ENCODE results near the gene C9orf43. TPM values are rescaled to one million over a fixed set of nuclear protein-coding genes. Genes with fewer than 3 reads are reported as not detected.

The C9orf43 gene
- total RNA-seq, 1 experiment from 2014 or later: 0.28 TPM

DNA sequence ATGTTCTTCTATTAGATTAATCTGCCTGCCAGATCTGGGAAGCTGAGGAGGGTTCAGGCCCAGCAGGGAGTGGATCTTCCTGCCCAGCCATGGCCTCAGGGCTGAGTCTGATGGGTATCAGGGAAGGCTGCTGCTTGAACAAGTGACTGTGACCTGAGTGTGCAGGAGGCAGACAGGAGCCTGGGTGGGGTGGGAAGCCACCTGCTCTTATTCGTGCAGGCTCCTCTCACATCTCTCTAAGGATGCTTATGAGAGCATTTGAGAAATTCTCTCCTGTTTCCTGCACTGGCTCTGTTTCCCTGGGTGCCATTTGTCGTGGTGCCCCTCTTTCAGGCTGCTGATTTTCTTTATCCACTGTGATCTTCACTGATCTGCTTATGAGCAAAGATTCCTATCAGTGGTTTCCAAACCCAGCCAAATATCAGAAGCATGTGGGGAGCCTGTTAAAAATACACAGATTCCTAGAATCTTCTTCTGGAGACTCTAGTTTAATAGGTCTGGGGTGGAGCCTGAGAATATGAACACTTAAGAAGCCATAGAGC is 55.1 kb downstream of the C9orf43 start:
- peaks cover 40% of the 10 kb centered on the region for H3K27me3 Mint-ChIP-seq (ENCODE audit: low read depth)
- H3K4me1 Mint-ChIP-seq: peaks cover 20% of the 10 kb centered on the region
- ATAC-seq: no peak
- H3K36me3 Mint-ChIP-seq: no peaks in the 10 kb centered on the region
- ChIA-PET POLR2A (no interaction called here), CTCF (no interaction called here)
- H3K9me3 Mint-ChIP-seq: peaks cover 9% of the 10 kb centered on the region; the same call in 1 of the 2 replicates
- no peak overlapping the region for H3K27ac Mint-ChIP-seq
- DNase-seq (ENCODE audit: low spot score): no peak
- TF ChIP-seq ZNF121 (CRISPR knock-in tag; IDR thresholded peaks at IDR 0.05): no peak
- TF ChIP-seq PRRX2 (CRISPR knock-in tag; IDR thresholded peaks at IDR 0.05): no peak
- no peak for TF ChIP-seq ZNF232 (CRISPR knock-in tag; IDR thresholded peaks at IDR 0.05)
- TF ChIP-seq FOXJ3 (CRISPR knock-in tag; IDR thresholded peaks at IDR 0.05; ENCODE audit: borderline replicate concordance): no peak
- H3K4me3 Mint-ChIP-seq: no peak overlapping the region

DNA sequence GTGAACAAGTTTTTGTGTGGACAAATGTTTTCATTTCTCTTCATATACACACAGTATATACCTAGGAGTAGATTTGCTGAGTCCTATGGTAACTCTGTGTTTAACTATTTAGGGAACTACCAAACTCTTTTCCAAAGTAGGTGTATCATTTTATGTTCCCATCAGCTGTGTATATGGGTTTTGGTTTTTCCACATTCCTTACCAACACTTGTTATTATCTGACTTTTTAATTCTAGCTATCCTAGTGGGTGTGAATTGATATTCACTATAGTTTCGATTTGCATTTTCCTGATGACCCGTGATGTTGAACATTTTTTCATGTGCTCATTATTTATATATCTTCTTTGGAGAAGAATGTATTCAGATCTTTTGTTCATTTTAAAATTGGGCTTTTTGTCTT is 56.6 kb downstream of the C9orf43 start:
- H3K4me3 Mint-ChIP-seq: no peak overlapping the region
- peaks cover 32% of the 10 kb centered on the region for H3K27me3 Mint-ChIP-seq (ENCODE audit: low read depth)
- POLR2A ChIA-PET: no interaction called here
- H3K4me1 Mint-ChIP-seq: peaks cover 30% of the 10 kb centered on the region
- H3K27ac Mint-ChIP-seq: no peak overlapping the region
- no peak for TF ChIP-seq OVOL2 (CRISPR knock-in tag; IDR thresholded peaks at IDR 0.05; ENCODE audit: borderline replicate concordance)
- H3K9me3 Mint-ChIP-seq: peaks cover 14% of the 10 kb centered on the region
- DNase-seq (ENCODE audit: low spot score) (no peak), ATAC-seq (no peak)
- H3K36me3 Mint-ChIP-seq: peaks cover 3% of the 10 kb centered on the region
- CTCF ChIA-PET: no interaction called here

DNA sequence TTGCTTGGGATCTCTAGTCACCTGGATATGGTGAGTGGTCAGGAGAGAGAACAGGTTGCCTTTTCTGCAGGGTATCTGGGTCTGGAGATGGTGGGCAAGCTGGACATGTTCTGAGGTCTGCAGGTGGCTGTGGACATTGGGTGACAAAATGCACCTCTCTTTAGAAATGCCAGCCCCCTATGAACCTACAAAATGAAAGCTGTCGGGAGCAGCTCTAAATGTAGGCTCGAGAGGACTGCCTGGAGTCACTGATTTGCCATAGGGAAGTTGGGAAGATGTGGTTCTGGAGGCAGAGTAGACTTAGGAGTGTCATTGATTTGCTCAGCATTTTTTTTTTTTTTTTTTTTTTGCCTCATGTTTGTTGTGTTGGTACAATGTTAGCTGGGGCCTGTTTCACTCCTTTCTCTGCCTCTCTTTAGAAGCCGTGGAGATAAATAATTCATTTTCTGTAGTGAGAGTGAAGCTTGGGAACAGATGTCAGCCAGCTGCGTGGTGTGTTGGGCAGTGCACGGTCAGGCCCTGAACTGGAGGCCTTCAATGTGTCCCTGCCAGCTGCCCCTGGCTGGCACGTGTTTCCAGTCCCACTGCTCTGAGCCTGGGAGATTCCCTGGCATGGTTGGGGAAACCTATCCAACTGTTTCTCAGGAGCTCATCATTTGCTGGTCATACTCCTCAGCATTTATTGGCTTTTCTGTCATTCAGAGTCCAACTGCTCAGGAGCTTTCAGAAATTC is 58.3 kb downstream of the C9orf43 start:
- no peak overlapping the region for H3K4me3 Mint-ChIP-seq
- CTCF ChIA-PET: interaction anchor here (0.7 to 1.1 kb wide), 6 partner anchors 39 to 1087 kb away, joined by 4 to 8 read pairs (median 5); partner anchors contain the start of genes C9orf43 and POLE3
- peaks cover 18% of the 10 kb centered on the region for H3K9me3 Mint-ChIP-seq
- ATAC-seq: no peak
- POLR2A ChIA-PET: interaction anchor here (0.7 to 0.8 kb wide), 2 partner anchors 13 to 97 kb away, joined by 3 to 6 read pairs; no protein-coding TSS in a partner anchor
- H3K27ac Mint-ChIP-seq: no peak overlapping the region
- no peak for TF ChIP-seq EMX1 (CRISPR knock-in tag; IDR thresholded peaks at IDR 0.05)
- TF ChIP-seq, protein P1, sequence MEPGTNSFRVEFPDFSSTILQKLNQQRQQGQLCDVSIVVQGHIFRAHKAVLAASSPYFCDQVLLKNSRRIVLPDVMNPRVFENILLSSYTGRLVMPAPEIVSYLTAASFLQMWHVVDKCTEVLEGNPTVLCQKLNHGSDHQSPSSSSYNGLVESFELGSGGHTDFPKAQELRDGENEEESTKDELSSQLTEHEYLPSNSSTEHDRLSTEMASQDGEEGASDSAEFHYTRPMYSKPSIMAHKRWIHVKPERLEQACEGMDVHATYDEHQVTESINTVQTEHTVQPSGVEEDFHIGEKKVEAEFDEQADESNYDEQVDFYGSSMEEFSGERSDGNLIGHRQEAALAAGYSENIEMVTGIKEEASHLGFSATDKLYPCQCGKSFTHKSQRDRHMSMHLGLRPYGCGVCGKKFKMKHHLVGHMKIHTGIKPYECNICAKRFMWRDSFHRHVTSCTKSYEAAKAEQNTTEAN (CRISPR knock-in tag; IDR thresholded peaks at IDR 0.05): no peak
- TF ChIP-seq, protein P2, sequence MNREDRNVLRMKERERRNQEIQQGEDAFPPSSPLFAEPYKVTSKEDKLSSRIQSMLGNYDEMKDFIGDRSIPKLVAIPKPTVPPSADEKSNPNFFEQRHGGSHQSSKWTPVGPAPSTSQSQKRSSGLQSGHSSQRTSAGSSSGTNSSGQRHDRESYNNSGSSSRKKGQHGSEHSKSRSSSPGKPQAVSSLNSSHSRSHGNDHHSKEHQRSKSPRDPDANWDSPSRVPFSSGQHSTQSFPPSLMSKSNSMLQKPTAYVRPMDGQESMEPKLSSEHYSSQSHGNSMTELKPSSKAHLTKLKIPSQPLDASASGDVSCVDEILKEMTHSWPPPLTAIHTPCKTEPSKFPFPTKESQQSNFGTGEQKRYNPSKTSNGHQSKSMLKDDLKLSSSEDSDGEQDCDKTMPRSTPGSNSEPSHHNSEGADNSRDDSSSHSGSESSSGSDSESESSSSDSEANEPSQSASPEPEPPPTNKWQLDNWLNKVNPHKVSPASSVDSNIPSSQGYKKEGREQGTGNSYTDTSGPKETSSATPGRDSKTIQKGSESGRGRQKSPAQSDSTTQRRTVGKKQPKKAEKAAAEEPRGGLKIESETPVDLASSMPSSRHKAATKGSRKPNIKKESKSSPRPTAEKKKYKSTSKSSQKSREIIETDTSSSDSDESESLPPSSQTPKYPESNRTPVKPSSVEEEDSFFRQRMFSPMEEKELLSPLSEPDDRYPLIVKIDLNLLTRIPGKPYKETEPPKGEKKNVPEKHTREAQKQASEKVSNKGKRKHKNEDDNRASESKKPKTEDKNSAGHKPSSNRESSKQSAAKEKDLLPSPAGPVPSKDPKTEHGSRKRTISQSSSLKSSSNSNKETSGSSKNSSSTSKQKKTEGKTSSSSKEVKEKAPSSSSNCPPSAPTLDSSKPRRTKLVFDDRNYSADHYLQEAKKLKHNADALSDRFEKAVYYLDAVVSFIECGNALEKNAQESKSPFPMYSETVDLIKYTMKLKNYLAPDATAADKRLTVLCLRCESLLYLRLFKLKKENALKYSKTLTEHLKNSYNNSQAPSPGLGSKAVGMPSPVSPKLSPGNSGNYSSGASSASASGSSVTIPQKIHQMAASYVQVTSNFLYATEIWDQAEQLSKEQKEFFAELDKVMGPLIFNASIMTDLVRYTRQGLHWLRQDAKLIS (CRISPR knock-in tag; IDR thresholded peaks at IDR 0.05; ENCODE audit: borderline replicate concordance): no peak
- TF ChIP-seq GRHL2 (CRISPR knock-in tag; IDR thresholded peaks at IDR 0.05; ENCODE audit: insufficient replicate concordance, severe bottlenecking): no peak
- peaks cover 17% of the 10 kb centered on the region for H3K27me3 Mint-ChIP-seq (ENCODE audit: low read depth)
- peaks cover 21% of the 10 kb centered on the region for H3K4me1 Mint-ChIP-seq
- peaks cover 3% of the 10 kb centered on the region for H3K36me3 Mint-ChIP-seq
- DNase-seq (ENCODE audit: low spot score): no peak

DNA sequence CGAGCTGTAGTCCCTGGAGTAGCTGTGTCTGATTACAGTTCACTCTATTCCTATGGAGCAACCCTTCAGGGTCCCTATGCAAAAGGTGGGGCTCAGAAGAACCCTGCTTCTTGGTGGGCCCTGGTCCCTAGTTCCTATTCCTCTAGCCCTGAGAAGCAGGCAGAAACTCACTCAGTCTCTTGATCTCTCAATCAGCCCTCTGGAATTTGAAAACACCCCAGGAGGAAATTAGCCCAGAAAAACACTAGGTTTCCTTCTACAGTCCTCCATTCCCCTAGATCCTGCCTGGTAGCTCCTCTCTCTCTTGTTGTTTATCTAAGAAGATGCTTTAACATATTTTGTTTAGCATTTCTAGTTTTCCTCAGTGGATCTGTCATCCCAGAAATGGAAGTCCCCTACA is 60.6 kb downstream of the C9orf43 start:
- ChIA-PET POLR2A (no interaction called here), CTCF (interaction anchor here (0.6 to 1.6 kb wide), 4 partner anchors 25 to 187 kb away, joined by 3 to 7 read pairs (median 4); no protein-coding TSS in a partner anchor)
- peak overlapping the region; percentile 26; the same call in 1 of the 2 replicates for H3K4me3 Mint-ChIP-seq
- no peak for DNase-seq (ENCODE audit: low spot score)
- 0 out of 2 replicates have a peak overlapping the region, but pooled peaks have one; percentile 9 for H3K27ac Mint-ChIP-seq
- ATAC-seq: peak; percentile 28; the same call in 1 of the 2 replicates
- peaks cover 18% of the 10 kb centered on the region for H3K9me3 Mint-ChIP-seq
- H3K4me1 Mint-ChIP-seq: peaks cover 10% of the 10 kb centered on the region
- H3K36me3 Mint-ChIP-seq: peaks cover 3% of the 10 kb centered on the region
- no peaks in the 10 kb centered on the region for H3K27me3 Mint-ChIP-seq (ENCODE audit: low read depth)
- TF ChIP-seq ESRRA (CRISPR knock-in tag; IDR thresholded peaks at IDR 0.05; ENCODE audit: borderline replicate concordance) (no peak), CREB1 (CRISPR knock-in tag; IDR thresholded peaks at IDR 0.05) (no peak), PRRX2 (CRISPR knock-in tag; IDR thresholded peaks at IDR 0.05) (no peak)
- TF ChIP-seq, protein P3, sequence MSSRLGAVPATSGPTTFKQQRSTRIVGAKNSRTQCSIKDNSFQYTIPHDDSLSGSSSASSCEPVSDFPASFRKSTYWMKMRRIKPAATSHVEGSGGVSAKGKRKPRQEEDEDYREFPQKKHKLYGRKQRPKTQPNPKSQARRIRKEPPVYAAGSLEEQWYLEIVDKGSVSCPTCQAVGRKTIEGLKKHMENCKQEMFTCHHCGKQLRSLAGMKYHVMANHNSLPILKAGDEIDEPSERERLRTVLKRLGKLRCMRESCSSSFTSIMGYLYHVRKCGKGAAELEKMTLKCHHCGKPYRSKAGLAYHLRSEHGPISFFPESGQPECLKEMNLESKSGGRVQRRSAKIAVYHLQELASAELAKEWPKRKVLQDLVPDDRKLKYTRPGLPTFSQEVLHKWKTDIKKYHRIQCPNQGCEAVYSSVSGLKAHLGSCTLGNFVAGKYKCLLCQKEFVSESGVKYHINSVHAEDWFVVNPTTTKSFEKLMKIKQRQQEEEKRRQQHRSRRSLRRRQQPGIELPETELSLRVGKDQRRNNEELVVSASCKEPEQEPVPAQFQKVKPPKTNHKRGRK (CRISPR knock-in tag; IDR thresholded peaks at IDR 0.05; ENCODE audit: borderline replicate concordance): no peak
- TF ChIP-seq, protein P4, sequence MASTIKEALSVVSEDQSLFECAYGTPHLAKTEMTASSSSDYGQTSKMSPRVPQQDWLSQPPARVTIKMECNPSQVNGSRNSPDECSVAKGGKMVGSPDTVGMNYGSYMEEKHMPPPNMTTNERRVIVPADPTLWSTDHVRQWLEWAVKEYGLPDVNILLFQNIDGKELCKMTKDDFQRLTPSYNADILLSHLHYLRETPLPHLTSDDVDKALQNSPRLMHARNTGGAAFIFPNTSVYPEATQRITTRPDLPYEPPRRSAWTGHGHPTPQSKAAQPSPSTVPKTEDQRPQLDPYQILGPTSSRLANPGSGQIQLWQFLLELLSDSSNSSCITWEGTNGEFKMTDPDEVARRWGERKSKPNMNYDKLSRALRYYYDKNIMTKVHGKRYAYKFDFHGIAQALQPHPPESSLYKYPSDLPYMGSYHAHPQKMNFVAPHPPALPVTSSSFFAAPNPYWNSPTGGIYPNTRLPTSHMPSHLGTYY (CRISPR knock-in tag; IDR thresholded peaks at IDR 0.05): no peak
- TF ChIP-seq, protein P5, sequence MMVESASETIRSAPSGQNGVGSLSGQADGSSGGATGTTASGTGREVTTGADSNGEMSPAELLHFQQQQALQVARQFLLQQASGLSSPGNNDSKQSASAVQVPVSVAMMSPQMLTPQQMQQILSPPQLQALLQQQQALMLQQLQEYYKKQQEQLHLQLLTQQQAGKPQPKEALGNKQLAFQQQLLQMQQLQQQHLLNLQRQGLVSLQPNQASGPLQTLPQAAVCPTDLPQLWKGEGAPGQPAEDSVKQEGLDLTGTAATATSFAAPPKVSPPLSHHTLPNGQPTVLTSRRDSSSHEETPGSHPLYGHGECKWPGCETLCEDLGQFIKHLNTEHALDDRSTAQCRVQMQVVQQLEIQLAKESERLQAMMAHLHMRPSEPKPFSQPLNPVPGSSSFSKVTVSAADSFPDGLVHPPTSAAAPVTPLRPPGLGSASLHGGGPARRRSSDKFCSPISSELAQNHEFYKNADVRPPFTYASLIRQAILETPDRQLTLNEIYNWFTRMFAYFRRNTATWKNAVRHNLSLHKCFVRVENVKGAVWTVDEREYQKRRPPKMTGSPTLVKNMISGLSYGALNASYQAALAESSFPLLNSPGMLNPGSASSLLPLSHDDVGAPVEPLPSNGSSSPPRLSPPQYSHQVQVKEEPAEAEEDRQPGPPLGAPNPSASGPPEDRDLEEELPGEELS (CRISPR knock-in tag; IDR thresholded peaks at IDR 0.05): no peak
- TF ChIP-seq, protein P6, sequence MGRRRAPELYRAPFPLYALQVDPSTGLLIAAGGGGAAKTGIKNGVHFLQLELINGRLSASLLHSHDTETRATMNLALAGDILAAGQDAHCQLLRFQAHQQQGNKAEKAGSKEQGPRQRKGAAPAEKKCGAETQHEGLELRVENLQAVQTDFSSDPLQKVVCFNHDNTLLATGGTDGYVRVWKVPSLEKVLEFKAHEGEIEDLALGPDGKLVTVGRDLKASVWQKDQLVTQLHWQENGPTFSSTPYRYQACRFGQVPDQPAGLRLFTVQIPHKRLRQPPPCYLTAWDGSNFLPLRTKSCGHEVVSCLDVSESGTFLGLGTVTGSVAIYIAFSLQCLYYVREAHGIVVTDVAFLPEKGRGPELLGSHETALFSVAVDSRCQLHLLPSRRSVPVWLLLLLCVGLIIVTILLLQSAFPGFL (CRISPR knock-in tag; IDR thresholded peaks at IDR 0.05; ENCODE audit: borderline replicate concordance): no peak
